ENCODE measurements around the gene SERBP1. TPM values are rescaled to one million over a fixed set of nuclear protein-coding genes. Genes with fewer than 3 reads are reported as not detected.

The SERBP1 gene
- total and polyA plus RNA-seq, 2 of the 8 experiments (the other 6 are each of a cell fraction or from before 2014, with no cell fraction given): 229 to 536 TPM

GRCh38 chr1:67457247-67457646, 27.0 kb upstream of the SERBP1 start (continued):
- TF ChIP-seq MAX (IDR thresholded peaks at IDR 0.05): no peak
- TF ChIP-seq NANOG (IDR thresholded peaks at IDR 0.05; ENCODE audit: insufficient read depth, low read depth, low read length, poor library complexity, severe bottlenecking): no peak
- no peak for TF ChIP-seq YY1 (IDR thresholded peaks at IDR 0.05; ENCODE audit: low read depth, low read length)
